Erythroblast (primary cell): ENCODE measurements around the gene SPRR2B.

Source experiments
- GATA1 ChIP-seq: IDR thresholded peaks from 2 replicates; pipeline ENCODE4 v1.6.1; 2011; ENCODE audit warnings: low read depth, mild to moderate bottlenecking, control low read depth, low read length, moderate library complexity
- POLR2A ChIP-seq: IDR thresholded peaks from 2 replicates; pipeline ENCODE4 v1.6.1; 2011; ENCODE audit warnings: mild to moderate bottlenecking, low read length

GRCh38 chr1:153095764-153096163 lies 24.4 kb upstream of the SPRR2B start:
- TF ChIP-seq POLR2A: no peak
- TF ChIP-seq GATA1: no peak
